HCT116 (cell line): ENCODE measurements around the gene EVC2. TPM values are rescaled to one million over a fixed set of nuclear protein-coding genes. Genes with fewer than 3 reads are reported as not detected.

ENCODE experiments used
- ATAC-seq: fragments of 200-7000 bp; cut with Tn5 transposase; 2 replicates; pipeline ENCODE4 v1.9.1; 2020; ENCODE audit warnings: mild to moderate bottlenecking, moderate library complexity
- BruUV-seq: library from RNA; stranded (reverse); fragments of 400-500 nt; replicated peaks from 2 replicates; lab custom pipeline; 2021; lab: Mats Ljungman, UMichigan
- CTCF ChIA-PET: fragments of 300-600 bp; sonication (Branson Sonifier 250); formaldehyde crosslinking; loops from one replicate; lab custom pipeline; 2021; ENCODE audit warnings: antibody characterized with exemption; lab: Charles Lee
- POLR2A ChIA-PET: fragments of 300-600, 350-600 bp; sonication (Branson Sonifier 250); formaldehyde crosslinking; loops from one replicate; lab custom pipeline; 2021; ENCODE audit warnings: antibody characterized with exemption; lab: Charles Lee
- RAD21 ChIA-PET, 2 experiments: fragments of 300-600 bp; sonication (Branson Sonifier 250); formaldehyde crosslinking; loops; one replicate each; lab custom pipeline; 2023; ENCODE audit warnings: low total read pairs in 2 of 2; ENCODE audit not compliant: uncharacterized antibody in 2 of 2, unreplicated experiment in 2 of 2, low non-redundant PET in 1 of 2; lab: Charles Lee
- DNase-seq: peaks from one replicate; pipeline ENCODE4 v3.0.0-alpha.2; 2010; ENCODE audit warnings: low read depth, low spot score
- H2AFZ ChIP-seq: fragments of 200-600 bp; shearing (Covaris generic), sonication (generic); 2 replicates; pipeline ENCODE4 v1.6.1; 2017; ENCODE audit warnings: low read depth, mixed run types, mixed read lengths, antibody characterized with exemption, low read length; ENCODE audit not compliant: poor library complexity, severe bottlenecking
- H3K27ac ChIP-seq: 2 replicates; pipeline ENCODE4 v1.5.1; 2012; ENCODE audit warnings: low read depth, low read length
- H3K27me3 ChIP-seq: fragments of 200-600 bp; sonication (generic); 2 replicates; pipeline ENCODE4 v1.6.1; 2016; ENCODE audit warnings: mixed run types, low read length, mixed read lengths; ENCODE audit not compliant: insufficient read depth
- H3K36me3 ChIP-seq, 2 experiments: fragments of 200-500 bp in 1 of 2; fragments of 200-600 bp in 1 of 2; sonication (Bioruptor generic) in 1 of 2; sonication (generic) in 1 of 2; 2 replicates each; pipeline versions ENCODE4 v1.5.1 to v1.6.1; 2014 to 2016; ENCODE audit warnings: low read length in 2 of 2, inconsistent platforms in 1 of 2, mixed read lengths in 1 of 2, mixed run types in 1 of 2; ENCODE audit not compliant: insufficient read depth in 2 of 2, control insufficient read depth in 1 of 2
- H3K4me1 ChIP-seq, 2 experiments: fragments of 200-600 bp in 1 of 2; sonication (generic) in 1 of 2; 2 replicates each; pipeline versions ENCODE4 v1.5.1 to v1.6.1; 2012 to 2017; ENCODE audit warnings: low read length in 2 of 2, inconsistent platforms in 1 of 2, mild to moderate bottlenecking in 1 of 2, mixed read lengths in 1 of 2, mixed run types in 1 of 2, moderate library complexity in 1 of 2; ENCODE audit not compliant: insufficient read depth in 2 of 2, control insufficient read depth in 1 of 2
- H3K4me2 ChIP-seq: fragments of 200-600 bp; sonication (generic); 2 replicates; pipeline ENCODE4 v1.6.1; 2017; ENCODE audit warnings: mixed run types, low read length, mixed read lengths
- H3K4me3 ChIP-seq, 2 experiments: fragments of 200-600 bp in 1 of 2; sonication (generic) in 1 of 2; replicated peaks in 1 of 2; 2 replicates each; pipeline ENCODE4 v1.5.1; 2011 to 2016; ENCODE audit warnings: low read length in 2 of 2, control low read depth in 1 of 2, low read depth in 1 of 2, mild to moderate bottlenecking in 1 of 2, mixed read lengths in 1 of 2, mixed run types in 1 of 2
- H3K79me2 ChIP-seq: fragments of 200-600 bp; sonication (generic); 2 replicates; pipeline ENCODE4 v1.6.1; 2017; ENCODE audit warnings: mild to moderate bottlenecking, mixed run types, low read length, moderate library complexity, mixed read lengths; ENCODE audit not compliant: insufficient read depth
- H3K9ac ChIP-seq: fragments of 200-600 bp; sonication (generic); 2 replicates; pipeline ENCODE4 v1.6.1; 2016; ENCODE audit warnings: low read length, mixed read lengths
- H3K9me2 ChIP-seq: fragments of 200-600 bp; sonication (generic), shearing (Covaris generic); 2 replicates; pipeline ENCODE4 v1.6.1; 2017; ENCODE audit warnings: mixed run types, mild to moderate bottlenecking, moderate library complexity; ENCODE audit not compliant: insufficient read depth
- H3K9me3 ChIP-seq, 2 experiments: fragments of 200-500 bp in 1 of 2; fragments of 200-600 bp in 1 of 2; sonication (Bioruptor generic) in 1 of 2; sonication (generic) in 1 of 2; 2 replicates each; pipeline ENCODE4 v1.6.1; 2014 to 2017; ENCODE audit warnings: low read length in 2 of 2, mixed read lengths in 2 of 2, inconsistent platforms in 1 of 2, low read depth in 1 of 2, mild to moderate bottlenecking in 1 of 2, mixed run types in 1 of 2, moderate library complexity in 1 of 2; ENCODE audit not compliant: control insufficient read depth in 1 of 2, insufficient read depth in 1 of 2
- H4K20me1 ChIP-seq: fragments of 200-600 bp; sonication (generic), shearing (Covaris generic); 2 replicates; pipeline ENCODE4 v1.6.1; 2017; ENCODE audit warnings: mixed run types, mild to moderate bottlenecking, moderate library complexity; ENCODE audit not compliant: insufficient read depth
- CBX3 ChIP-seq: IDR thresholded peaks from 2 replicates; pipeline ENCODE4 v1.6.1; 2012; ENCODE audit warnings: low read depth
- CEBPB ChIP-seq: IDR thresholded peaks from 2 replicates; pipeline ENCODE4 v1.6.1; 2012; ENCODE audit warnings: low read depth
- EGR1 ChIP-seq: IDR thresholded peaks from 2 replicates; pipeline ENCODE4 v1.6.1; 2012; ENCODE audit warnings: low read depth
- EZH2 ChIP-seq: fragments of 200-600 bp; sonication (generic); IDR thresholded peaks from 2 replicates; pipeline ENCODE4 v1.6.1; 2017; ENCODE audit warnings: antibody characterized with exemption, mixed run types
- FOSL1 ChIP-seq: IDR thresholded peaks from 2 replicates; pipeline ENCODE4 v1.6.1; 2012; ENCODE audit warnings: low read depth
- MAX ChIP-seq: IDR thresholded peaks from 2 replicates; pipeline ENCODE4 v1.6.1; 2012
- SRF ChIP-seq: IDR thresholded peaks from 2 replicates; pipeline ENCODE4 v1.6.1; 2012; ENCODE audit warnings: low read depth
- TCF7L2 ChIP-seq: IDR thresholded peaks from 2 replicates; pipeline ENCODE4 v1.7.0; 2011; ENCODE audit warnings: borderline replicate concordance, inconsistent platforms; ENCODE audit not compliant: insufficient read depth, insufficient read length; ENCODE audit errors: extremely low read depth
- YY1 ChIP-seq: IDR thresholded peaks from 2 replicates; pipeline ENCODE4 v1.6.1; 2011; ENCODE audit warnings: low read length, low read depth, moderate library complexity, mild to moderate bottlenecking; ENCODE audit not compliant: insufficient replicate concordance; ENCODE audit errors: extremely low read depth
- ZFX ChIP-seq: fragments of 450-650 bp; IDR thresholded peaks from 2 replicates; pipeline ENCODE4 v1.6.1; 2017
- ZNF274 ChIP-seq: fragments of 200-500 bp; sonication (Bioruptor generic); IDR thresholded peaks from 2 replicates; pipeline ENCODE4 v1.6.1; 2014; ENCODE audit warnings: mild to moderate bottlenecking, low read depth, low read length, inconsistent platforms
- intact Hi-C: fragments of 100-400 bp; cut with micrococcal nuclease; formaldehyde crosslinking; loops from 2 replicates; pipeline ENCODE4 v1.10.0; 2022
- total RNA-seq: library from RNA; stranded (reverse); gene quantifications from one replicate; pipeline ENCODE4 v1.2.1, GENCODE V29; 2021; ENCODE audit not compliant: unreplicated experiment

Gene EVC2
- total RNA-seq, 1 experiment from 2014 or later, result not detected

GRCh38 chr4:5703831-5704230 lies 4.5 kb downstream of the EVC2 start:
- ATAC-seq, result no peak
- POLR2A ChIA-PET, result no interaction called here
- Histone ChIP-seq H3K4me2 (no peak overlapping the region), H3K79me2 (no peaks in the 10 kb centered on the region), H3K9me3 (no peaks in the 10 kb centered on the region), H3K27me3 (no peaks in the 10 kb centered on the region; the same call in none of the 2 replicates), H3K36me3 (no peaks in the 10 kb centered on the region), H2AFZ (no peak overlapping the region), H3K9me2 (no peaks in the 10 kb centered on the region), H3K4me3 (no peak overlapping the region), H4K20me1 (no peaks in the 10 kb centered on the region), H3K4me1 (no peaks in the 10 kb centered on the region), H3K27ac (no peak overlapping the region), H3K9ac (no peak overlapping the region)
- CTCF ChIA-PET, result no interaction called here
- TF ChIP-seq EZH2, result no peak
- RAD21 ChIA-PET, result no interaction called here
- BruUV-seq, result no TSS peak
- no peak for DNase-seq
- intact Hi-C loops, result no loop called here

DNA sequence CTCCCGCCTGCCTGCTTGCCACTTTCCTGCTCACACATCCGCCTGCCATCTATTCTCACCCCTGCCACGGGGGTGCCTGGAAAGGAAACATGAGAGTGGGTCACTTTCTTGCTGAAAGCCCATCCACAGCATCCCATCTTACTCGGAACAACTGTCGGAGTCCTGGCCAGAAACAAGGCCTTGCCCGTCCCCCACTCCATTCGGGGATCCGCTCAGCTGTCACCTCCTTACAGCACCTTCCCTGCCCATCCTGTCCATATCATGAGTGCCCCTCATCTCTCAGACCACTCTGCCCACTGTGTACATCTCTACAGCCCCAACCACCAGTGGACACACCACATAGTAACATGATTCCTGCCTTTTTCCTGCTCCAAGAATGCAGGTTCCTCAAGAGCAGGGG lies 6.4 kb downstream of the EVC2 start:
- ATAC-seq, result no peak
- TF ChIP-seq CBX3, result no peak
- TF ChIP-seq ZNF274, result no peak
- TF ChIP-seq EGR1, result no peak
- no peak for TF ChIP-seq SRF
- TF ChIP-seq FOSL1, result no peak
- no peak for TF ChIP-seq TCF7L2
- TF ChIP-seq MAX, result no peak
- no peak for TF ChIP-seq ZFX
- TF ChIP-seq YY1, result no peak
- no peak for TF ChIP-seq CEBPB
- CTCF ChIA-PET, result no interaction called here
- H3K79me2 ChIP-seq, result no peaks in the 10 kb centered on the region
- intact Hi-C loops, result no loop called here
- no peaks in the 10 kb centered on the region for H3K9me2 ChIP-seq
- no peak overlapping the region for H3K4me3 ChIP-seq
- H3K27me3 ChIP-seq, result no peaks in the 10 kb centered on the region; the same call in none of the 2 replicates
- POLR2A ChIA-PET, result no interaction called here
- no peak for DNase-seq
- H4K20me1 ChIP-seq, result no peaks in the 10 kb centered on the region
- no peak overlapping the region for H2AFZ ChIP-seq
- H3K4me2 ChIP-seq, result no peak overlapping the region
- H3K9me3 ChIP-seq, result no peaks in the 10 kb centered on the region
- no peak overlapping the region for H3K9ac ChIP-seq
- no TSS peak for BruUV-seq
- no peaks in the 10 kb centered on the region for H3K4me1 ChIP-seq
- no peaks in the 10 kb centered on the region for H3K36me3 ChIP-seq
- RAD21 ChIA-PET, result no interaction called here
- no peak overlapping the region for H3K27ac ChIP-seq
